Cardiac muscle cell (in vitro differentiated cells and primary cell): ENCODE results near the gene GLIPR1. TPM values are rescaled to one million over a fixed set of nuclear protein-coding genes. Genes with fewer than 3 reads are reported as not detected.

Source experiments
- DNase-seq, 2 donors: peaks; one replicate each; pipeline versions ENCODE4 v3.0.0 to v3.0.0-alpha.2; 2010 to 2017; ENCODE audit warnings: low read depth in 1 of 2, low spot score in 1 of 2
- H3K27ac ChIP-seq: fragments of 200-600 bp; sonication (generic); 2 replicates; pipeline ENCODE4 v1.5.1; 2016
- H3K27me3 ChIP-seq: fragments of 200-600 bp; sonication (generic); 2 replicates; pipeline ENCODE4 v1.6.0; 2016; ENCODE audit warnings: control low read depth
- H3K36me3 ChIP-seq: fragments of 200-600 bp; sonication (generic); 2 replicates; pipeline ENCODE4 v1.5.1; 2016; ENCODE audit warnings: control low read depth
- H3K4me1 ChIP-seq: fragments of 200-600 bp; sonication (generic); 2 replicates; pipeline ENCODE4 v1.8.1; 2017; ENCODE audit warnings: low read depth, mild to moderate bottlenecking, mixed run types
- H3K4me3 ChIP-seq: fragments of 200-600 bp; sonication (generic); 2 replicates; pipeline ENCODE4 v1.5.1; 2016; ENCODE audit warnings: mild to moderate bottlenecking
- H3K9me3 ChIP-seq: fragments of 200-600 bp; sonication (generic); 2 replicates; pipeline ENCODE4 v1.5.1; 2017; ENCODE audit warnings: low read depth, mild to moderate bottlenecking, control low read depth
- polyA plus RNA-seq: library from polyadenylated mRNA; unstranded; fragments of >200 nt; fragmentation: Nextera tagmentation; extraction: Ambion mirVana; gene quantifications from 2 replicates; pipeline ENCODE4 v1.2.1, GENCODE V29; 2016
- total RNA-seq: library from RNA; depleted of rRNA; stranded (reverse); fragments of >200 nt; gene quantifications from 2 replicates; pipeline ENCODE4 v1.2.3, GENCODE V29; 2016
- TF ChIP-seq, protein P1 (sequence below): IDR thresholded peaks from 2 replicates; pipeline ENCODE4 v1.5.1; 2012; ENCODE audit warnings: low read depth, mild to moderate bottlenecking, low read length

Gene GLIPR1
- total RNA-seq, result 0.03 and 0.53 TPM in 2 replicates
- polyA plus RNA-seq, result 0.62 and 1.4 TPM in 2 replicates

DNA sequence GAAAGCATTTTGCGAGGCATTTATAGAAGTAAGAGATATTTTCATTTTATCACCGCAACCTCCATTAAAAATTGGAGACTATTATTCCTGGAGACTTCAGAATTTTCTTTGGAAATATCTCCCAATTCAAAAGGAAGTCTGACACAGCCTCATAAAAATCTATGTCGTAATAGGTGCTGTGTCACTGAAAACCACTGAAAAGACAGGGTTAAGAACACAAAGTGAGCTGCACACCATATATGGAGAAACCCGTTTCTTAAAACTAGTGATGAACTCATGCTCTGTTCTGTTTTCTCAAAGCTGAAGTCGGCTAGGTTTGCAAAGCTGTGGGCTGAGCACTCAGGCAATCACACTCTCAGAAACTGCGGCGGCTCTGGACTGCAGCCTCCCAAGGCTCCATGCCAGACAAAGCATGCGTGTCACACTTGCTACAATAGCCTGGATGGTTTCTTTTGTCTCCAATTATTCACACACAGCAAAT lies at the start of gene GLIPR1:
GLIPR1 (plus strand) TSS at position 287 of the 481 bp plus-strand sequence; CDS start at position 413, 126 bp downstream.
- H3K4me3 ChIP-seq, result no peak within 1 kb of the TSS
- H3K36me3 ChIP-seq, result no peaks in the 10 kb centered on the region
- peak in 1 of 2 donors; percentile 98 for DNase-seq
- no peaks in the 10 kb centered on the region for H3K4me1 ChIP-seq
- TF ChIP-seq, protein P1, sequence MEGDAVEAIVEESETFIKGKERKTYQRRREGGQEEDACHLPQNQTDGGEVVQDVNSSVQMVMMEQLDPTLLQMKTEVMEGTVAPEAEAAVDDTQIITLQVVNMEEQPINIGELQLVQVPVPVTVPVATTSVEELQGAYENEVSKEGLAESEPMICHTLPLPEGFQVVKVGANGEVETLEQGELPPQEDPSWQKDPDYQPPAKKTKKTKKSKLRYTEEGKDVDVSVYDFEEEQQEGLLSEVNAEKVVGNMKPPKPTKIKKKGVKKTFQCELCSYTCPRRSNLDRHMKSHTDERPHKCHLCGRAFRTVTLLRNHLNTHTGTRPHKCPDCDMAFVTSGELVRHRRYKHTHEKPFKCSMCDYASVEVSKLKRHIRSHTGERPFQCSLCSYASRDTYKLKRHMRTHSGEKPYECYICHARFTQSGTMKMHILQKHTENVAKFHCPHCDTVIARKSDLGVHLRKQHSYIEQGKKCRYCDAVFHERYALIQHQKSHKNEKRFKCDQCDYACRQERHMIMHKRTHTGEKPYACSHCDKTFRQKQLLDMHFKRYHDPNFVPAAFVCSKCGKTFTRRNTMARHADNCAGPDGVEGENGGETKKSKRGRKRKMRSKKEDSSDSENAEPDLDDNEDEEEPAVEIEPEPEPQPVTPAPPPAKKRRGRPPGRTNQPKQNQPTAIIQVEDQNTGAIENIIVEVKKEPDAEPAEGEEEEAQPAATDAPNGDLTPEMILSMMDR, result no peak
- no peaks in the 10 kb centered on the region for H3K9me3 ChIP-seq
- no peak within 1 kb of the TSS for H3K27ac ChIP-seq
- no peaks in the 10 kb centered on the region for H3K27me3 ChIP-seq

DNA sequence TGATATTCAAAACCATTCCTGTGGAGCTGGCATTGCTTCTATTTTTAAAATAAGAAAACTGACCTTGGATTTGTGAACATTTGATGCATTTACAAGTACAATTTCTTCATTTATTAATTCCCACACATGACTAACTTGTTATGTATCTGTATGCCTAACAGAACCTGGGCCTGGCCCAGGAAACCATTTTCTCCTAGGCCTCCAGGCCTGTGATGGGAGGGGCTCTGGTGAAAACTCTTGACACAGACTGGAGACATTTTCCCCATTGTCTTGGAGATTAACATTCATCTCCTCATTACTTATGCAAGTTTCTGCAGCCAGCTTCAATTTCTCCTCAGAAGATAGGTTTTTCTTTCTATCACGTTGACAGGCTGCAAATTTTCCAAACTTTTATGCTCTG lies 47.6 kb upstream of the GLIPR1 start:
- TF ChIP-seq, protein P1, result no peak
- Histone ChIP-seq H3K27me3 (no peaks in the 10 kb centered on the region), H3K4me3 (no peak overlapping the region), H3K27ac (no peak overlapping the region), H3K36me3 (no peaks in the 10 kb centered on the region), H3K4me1 (no peaks in the 10 kb centered on the region), H3K9me3 (no peaks in the 10 kb centered on the region)
- no peak for DNase-seq

DNA sequence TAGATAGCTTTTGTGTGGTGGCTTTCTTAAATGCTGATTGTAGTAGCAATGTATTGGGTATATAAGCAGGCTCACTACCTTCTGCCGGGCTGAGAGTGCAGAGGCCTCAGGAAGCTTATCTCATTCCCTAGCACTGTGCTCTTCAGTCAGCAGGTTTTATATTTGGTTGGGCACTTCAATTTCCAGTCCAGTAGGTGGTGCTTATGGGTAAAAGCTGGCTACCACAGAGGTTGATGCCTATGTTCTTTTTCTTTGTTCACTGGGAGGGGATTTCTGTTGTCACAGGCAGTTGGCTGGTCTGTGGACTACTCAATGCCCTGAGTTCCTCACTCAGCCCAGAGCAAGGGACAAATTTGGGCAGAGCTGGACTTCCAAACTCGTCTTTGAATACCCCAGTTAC lies 43.0 kb upstream of the GLIPR1 start:
- H3K4me3 ChIP-seq, result no peak overlapping the region
- DNase-seq, result peak in 1 of 2 donors; percentile 75
- TF ChIP-seq, protein P1, result peak; percentile 63
- no peaks in the 10 kb centered on the region for H3K4me1 ChIP-seq
- H3K27ac ChIP-seq, result no peak overlapping the region
- H3K9me3 ChIP-seq, result no peaks in the 10 kb centered on the region
- no peaks in the 10 kb centered on the region for H3K27me3 ChIP-seq
- H3K36me3 ChIP-seq, result no peaks in the 10 kb centered on the region

DNA sequence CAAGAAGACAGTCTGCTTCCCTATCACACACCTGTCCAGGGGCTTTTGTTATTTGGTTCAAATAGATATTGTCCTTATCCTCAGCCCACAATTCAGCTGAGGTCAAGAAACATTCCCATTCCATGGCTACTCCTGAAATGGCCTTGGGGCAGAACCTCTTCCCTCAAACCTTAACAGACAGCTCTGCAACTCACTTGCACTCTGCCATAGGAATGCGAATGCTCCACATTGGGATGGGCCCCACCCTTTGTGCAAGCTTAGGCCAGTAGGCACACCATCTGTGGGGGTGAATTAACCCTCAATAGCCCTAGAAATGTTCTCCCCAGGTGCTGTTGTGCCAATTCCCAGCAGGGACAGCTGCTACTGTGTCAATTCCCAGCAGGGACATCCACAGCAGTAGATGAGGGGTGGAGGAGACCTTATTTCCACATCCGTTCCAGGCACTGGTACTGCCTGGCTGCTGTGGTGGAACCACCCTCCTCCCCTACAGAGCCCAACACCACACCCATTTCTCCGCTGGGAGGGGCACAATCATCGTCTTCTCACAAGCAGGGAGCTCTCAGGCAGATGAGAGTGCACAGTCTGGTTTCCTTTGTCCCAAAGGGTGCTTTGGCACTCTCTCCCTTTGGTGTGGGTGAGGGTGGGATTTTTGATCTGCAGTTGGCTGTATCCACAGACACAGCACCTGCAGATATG lies 42.3 kb upstream of the GLIPR1 start:
- H3K27ac ChIP-seq, result no peak overlapping the region
- no peaks in the 10 kb centered on the region for H3K27me3 ChIP-seq
- no peaks in the 10 kb centered on the region for H3K36me3 ChIP-seq
- H3K9me3 ChIP-seq, result no peaks in the 10 kb centered on the region
- no peak overlapping the region for H3K4me3 ChIP-seq
- no peaks in the 10 kb centered on the region for H3K4me1 ChIP-seq
- no peak for DNase-seq
- TF ChIP-seq, protein P1, result no peak

DNA sequence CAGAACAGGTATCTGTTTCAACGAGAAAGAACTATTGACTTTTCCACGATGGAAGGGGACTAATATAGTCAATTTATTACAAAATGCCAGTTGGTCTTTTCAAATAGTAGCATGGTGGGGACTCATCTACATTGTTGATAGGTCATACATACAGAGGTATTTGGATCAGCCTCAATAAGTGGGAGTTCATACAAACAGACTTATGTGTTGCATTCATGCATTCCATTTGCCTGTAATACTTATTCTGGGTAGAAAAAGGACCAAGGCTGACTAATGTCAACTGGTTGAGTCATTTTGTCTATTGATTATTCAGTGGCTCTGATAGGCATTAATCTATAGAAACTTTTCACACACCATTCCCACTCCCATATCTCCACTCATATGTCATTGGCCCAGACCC lies 41.5 kb upstream of the GLIPR1 start:
- Histone ChIP-seq H3K9me3 (no peaks in the 10 kb centered on the region), H3K4me3 (no peak overlapping the region), H3K4me1 (no peaks in the 10 kb centered on the region), H3K36me3 (no peaks in the 10 kb centered on the region), H3K27me3 (no peaks in the 10 kb centered on the region), H3K27ac (no peak overlapping the region)
- TF ChIP-seq, protein P1, result no peak
- DNase-seq, result no peak
